ENCODE measurements around the gene PLA2G4B. TPM values are rescaled to one million over a fixed set of nuclear protein-coding genes. Genes with fewer than 3 reads are reported as not detected.

The PLA2G4B gene
- total RNA-seq, 1 experiment from 2014 or later = 11.0 TPM

DNA sequence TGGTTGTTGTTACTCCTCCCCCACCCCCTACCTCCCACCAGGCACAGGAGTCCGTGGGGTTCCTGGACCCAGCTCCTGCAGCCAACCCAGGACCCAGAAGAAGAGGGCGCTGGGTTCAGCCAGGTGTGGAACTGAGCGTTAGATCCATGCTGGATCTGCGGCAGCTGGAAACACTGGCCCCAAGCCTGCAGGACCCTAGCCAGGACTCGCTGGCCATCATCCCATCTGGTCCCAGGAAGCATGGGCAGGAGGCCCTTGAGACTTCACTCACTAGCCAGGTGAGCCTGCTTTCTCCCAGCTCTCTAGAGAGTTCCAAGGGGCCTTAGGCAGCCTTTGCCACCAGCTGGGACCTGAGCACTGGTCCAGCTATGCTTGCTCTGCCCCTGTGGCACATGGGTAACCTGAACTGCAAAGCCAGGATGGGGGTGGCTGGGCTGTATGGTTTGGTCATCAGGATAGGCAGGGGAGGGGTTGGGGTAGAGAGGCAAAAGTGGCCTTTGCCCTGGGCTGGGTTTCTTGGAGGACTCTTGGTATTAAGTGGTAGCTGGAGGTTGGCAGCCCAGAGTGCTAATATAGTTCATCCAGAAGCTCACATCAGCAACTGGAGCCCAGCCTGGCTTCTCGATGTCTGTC, 17.7 kb upstream of the PLA2G4B start:
- H3K9me3 Mint-ChIP-seq = no peaks in the 10 kb centered on the region
- POLR2A ChIA-PET = no interaction called here
- DNase-seq (ENCODE audit: low spot score) = no peak
- ATAC-seq = no peak
- H3K4me1 Mint-ChIP-seq = no peaks in the 10 kb centered on the region
- no peaks in the 10 kb centered on the region for H3K27me3 Mint-ChIP-seq (ENCODE audit: low read depth)
- CTCF ChIA-PET = interaction anchor here (0.7 to 3.7 kb wide), 4 partner anchors 10 to 83 kb away, joined by 3 to 30 read pairs (median 8); partner anchors contain the start of gene MAPKBP1
- no peak overlapping the region for H3K4me3 Mint-ChIP-seq
- H3K36me3 Mint-ChIP-seq = no peaks in the 10 kb centered on the region
- TF ChIP-seq MYBL2 (CRISPR knock-in tag; IDR thresholded peaks at IDR 0.05) = no peak
- TF ChIP-seq, protein P1, sequence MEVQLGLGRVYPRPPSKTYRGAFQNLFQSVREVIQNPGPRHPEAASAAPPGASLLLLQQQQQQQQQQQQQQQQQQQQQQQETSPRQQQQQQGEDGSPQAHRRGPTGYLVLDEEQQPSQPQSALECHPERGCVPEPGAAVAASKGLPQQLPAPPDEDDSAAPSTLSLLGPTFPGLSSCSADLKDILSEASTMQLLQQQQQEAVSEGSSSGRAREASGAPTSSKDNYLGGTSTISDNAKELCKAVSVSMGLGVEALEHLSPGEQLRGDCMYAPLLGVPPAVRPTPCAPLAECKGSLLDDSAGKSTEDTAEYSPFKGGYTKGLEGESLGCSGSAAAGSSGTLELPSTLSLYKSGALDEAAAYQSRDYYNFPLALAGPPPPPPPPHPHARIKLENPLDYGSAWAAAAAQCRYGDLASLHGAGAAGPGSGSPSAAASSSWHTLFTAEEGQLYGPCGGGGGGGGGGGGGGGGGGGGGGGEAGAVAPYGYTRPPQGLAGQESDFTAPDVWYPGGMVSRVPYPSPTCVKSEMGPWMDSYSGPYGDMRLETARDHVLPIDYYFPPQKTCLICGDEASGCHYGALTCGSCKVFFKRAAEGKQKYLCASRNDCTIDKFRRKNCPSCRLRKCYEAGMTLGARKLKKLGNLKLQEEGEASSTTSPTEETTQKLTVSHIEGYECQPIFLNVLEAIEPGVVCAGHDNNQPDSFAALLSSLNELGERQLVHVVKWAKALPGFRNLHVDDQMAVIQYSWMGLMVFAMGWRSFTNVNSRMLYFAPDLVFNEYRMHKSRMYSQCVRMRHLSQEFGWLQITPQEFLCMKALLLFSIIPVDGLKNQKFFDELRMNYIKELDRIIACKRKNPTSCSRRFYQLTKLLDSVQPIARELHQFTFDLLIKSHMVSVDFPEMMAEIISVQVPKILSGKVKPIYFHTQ (CRISPR knock-in tag; IDR thresholded peaks at IDR 0.05) = no peak
- TF ChIP-seq, protein P2, sequence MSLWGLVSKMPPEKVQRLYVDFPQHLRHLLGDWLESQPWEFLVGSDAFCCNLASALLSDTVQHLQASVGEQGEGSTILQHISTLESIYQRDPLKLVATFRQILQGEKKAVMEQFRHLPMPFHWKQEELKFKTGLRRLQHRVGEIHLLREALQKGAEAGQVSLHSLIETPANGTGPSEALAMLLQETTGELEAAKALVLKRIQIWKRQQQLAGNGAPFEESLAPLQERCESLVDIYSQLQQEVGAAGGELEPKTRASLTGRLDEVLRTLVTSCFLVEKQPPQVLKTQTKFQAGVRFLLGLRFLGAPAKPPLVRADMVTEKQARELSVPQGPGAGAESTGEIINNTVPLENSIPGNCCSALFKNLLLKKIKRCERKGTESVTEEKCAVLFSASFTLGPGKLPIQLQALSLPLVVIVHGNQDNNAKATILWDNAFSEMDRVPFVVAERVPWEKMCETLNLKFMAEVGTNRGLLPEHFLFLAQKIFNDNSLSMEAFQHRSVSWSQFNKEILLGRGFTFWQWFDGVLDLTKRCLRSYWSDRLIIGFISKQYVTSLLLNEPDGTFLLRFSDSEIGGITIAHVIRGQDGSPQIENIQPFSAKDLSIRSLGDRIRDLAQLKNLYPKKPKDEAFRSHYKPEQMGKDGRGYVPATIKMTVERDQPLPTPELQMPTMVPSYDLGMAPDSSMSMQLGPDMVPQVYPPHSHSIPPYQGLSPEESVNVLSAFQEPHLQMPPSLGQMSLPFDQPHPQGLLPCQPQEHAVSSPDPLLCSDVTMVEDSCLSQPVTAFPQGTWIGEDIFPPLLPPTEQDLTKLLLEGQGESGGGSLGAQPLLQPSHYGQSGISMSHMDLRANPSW (CRISPR knock-in tag; conservative IDR thresholded peaks at IDR 0.05; ENCODE audit: low read depth) = no peak
- no peak for TF ChIP-seq CTCF (IDR thresholded peaks at IDR 0.05)
- TF ChIP-seq RELA (CRISPR knock-in tag; IDR thresholded peaks at IDR 0.05; ENCODE audit: borderline replicate concordance) = no peak
- TF ChIP-seq NR1H2 (CRISPR knock-in tag; IDR thresholded peaks at IDR 0.05) = no peak
- TF ChIP-seq CREB1 (CRISPR knock-in tag; IDR thresholded peaks at IDR 0.05) = no peak
- TF ChIP-seq, protein P3, sequence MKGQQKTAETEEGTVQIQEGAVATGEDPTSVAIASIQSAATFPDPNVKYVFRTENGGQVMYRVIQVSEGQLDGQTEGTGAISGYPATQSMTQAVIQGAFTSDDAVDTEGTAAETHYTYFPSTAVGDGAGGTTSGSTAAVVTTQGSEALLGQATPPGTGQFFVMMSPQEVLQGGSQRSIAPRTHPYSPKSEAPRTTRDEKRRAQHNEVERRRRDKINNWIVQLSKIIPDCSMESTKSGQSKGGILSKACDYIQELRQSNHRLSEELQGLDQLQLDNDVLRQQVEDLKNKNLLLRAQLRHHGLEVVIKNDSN (CRISPR knock-in tag; IDR thresholded peaks at IDR 0.05) = no peak
- TF ChIP-seq ZNF512 (CRISPR knock-in tag; IDR thresholded peaks at IDR 0.05; ENCODE audit: borderline replicate concordance) = no peak
- TF ChIP-seq ZNF232 (CRISPR knock-in tag; IDR thresholded peaks at IDR 0.05) = no peak
- no peak overlapping the region for H3K27ac Mint-ChIP-seq

DNA sequence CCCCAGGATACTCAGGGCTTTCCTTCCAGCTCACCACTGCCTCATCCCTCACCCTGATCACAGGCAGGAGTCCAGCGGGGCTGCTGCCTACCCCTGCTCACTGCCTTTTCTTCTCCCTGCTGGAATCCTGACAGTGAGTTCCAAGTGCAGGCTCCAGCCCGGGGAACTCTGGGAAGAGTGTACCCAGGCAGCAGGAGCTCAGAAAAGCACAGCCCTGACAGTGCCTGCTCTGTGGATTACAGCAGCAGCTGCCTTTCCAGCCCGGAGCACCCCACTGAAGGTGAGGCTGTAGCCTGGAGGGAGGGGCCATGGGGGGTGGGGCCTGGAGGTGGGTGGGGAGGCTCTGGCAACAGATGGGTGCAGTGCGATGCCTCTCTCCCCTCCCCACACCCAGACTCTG, 16.8 kb upstream of the PLA2G4B start:
- Mint-ChIP-seq H3K36me3 (no peaks in the 10 kb centered on the region), H3K4me3 (no peak overlapping the region), H3K9me3 (no peaks in the 10 kb centered on the region), H3K27me3 (ENCODE audit: low read depth) (no peaks in the 10 kb centered on the region), H3K4me1 (no peaks in the 10 kb centered on the region), H3K27ac (no peak overlapping the region)
- ChIA-PET CTCF (interaction anchor here (1.3 to 3.7 kb wide), 3 partner anchors 11 to 82 kb away, joined by 5 to 30 read pairs (median 11); partner anchors contain the start of gene MAPKBP1), POLR2A (no interaction called here)
- no peak for ATAC-seq
- TF ChIP-seq ZMAT4 (CRISPR knock-in tag; IDR thresholded peaks at IDR 0.05) (no peak), ZNF121 (CRISPR knock-in tag; IDR thresholded peaks at IDR 0.05) (no peak), CTCF (IDR thresholded peaks at IDR 0.05) (no peak), ZNF232 (CRISPR knock-in tag; IDR thresholded peaks at IDR 0.05) (no peak), SP1 (CRISPR knock-in tag; conservative IDR thresholded peaks at IDR 0.05) (no peak), JAZF1 (CRISPR knock-in tag; IDR thresholded peaks at IDR 0.05) (no peak), FOXJ3 (CRISPR knock-in tag; IDR thresholded peaks at IDR 0.05; ENCODE audit: borderline replicate concordance) (no peak)
- TF ChIP-seq, protein P4, sequence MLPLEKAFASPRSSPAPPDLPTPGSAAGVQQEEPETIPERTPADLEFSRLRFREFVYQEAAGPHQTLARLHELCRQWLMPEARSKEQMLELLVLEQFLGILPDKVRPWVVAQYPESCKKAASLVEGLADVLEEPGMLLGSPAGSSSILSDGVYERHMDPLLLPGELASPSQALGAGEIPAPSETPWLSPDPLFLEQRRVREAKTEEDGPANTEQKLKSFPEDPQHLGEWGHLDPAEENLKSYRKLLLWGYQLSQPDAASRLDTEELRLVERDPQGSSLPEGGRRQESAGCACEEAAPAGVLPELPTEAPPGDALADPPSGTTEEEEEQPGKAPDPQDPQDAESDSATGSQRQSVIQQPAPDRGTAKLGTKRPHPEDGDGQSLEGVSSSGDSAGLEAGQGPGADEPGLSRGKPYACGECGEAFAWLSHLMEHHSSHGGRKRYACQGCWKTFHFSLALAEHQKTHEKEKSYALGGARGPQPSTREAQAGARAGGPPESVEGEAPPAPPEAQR (CRISPR knock-in tag; IDR thresholded peaks at IDR 0.05) = no peak
- DNase-seq (ENCODE audit: low spot score) = no peak
